H1 (cell line): ENCODE results near the gene PNLDC1. TPM values are rescaled to one million over a fixed set of nuclear protein-coding genes. Genes with fewer than 3 reads are reported as not detected.

Source experiments
- CTCF ChIA-PET: fragments of 300-600 bp; sonication (Branson Sonifier 250); formaldehyde crosslinking; loops from one replicate; lab custom pipeline; 2021; ENCODE audit not compliant: partially characterized antibody; lab: Charles Lee
- POLR2A ChIA-PET: fragments of 300-600 bp; sonication (Branson Sonifier 250); formaldehyde crosslinking; loops from one replicate; lab custom pipeline; 2021; ENCODE audit warnings: inconsistent platforms; ENCODE audit not compliant: partially characterized antibody; lab: Charles Lee
- DNase-seq, 2 experiments: peaks; one replicate each; pipeline versions ENCODE4 v3.0.0 to v3.0.0-alpha.2; 2010 to 2022; ENCODE audit warnings: low spot score in 2 of 2, low read depth in 1 of 2, mixed read lengths in 1 of 2
- FAIRE-seq: peaks from 2 replicates; lab custom pipeline; 2011; peaks lifted over from hg19 to GRCh38; lab: Jason Lieb, UNC
- H2AFZ ChIP-seq: 2 replicates; pipeline ENCODE4 v1.8.1; 2012; ENCODE audit warnings: low read length, inconsistent platforms
- H2AK5ac ChIP-seq: 2 replicates; pipeline ENCODE4 v1.6.1; 2013; ENCODE audit warnings: low read depth, low read length
- H2BK120ac ChIP-seq: replicated peaks from 2 replicates; pipeline ENCODE3; 2013; ENCODE audit warnings: low read depth, low read length, inconsistent platforms
- H2BK12ac ChIP-seq: 2 replicates; pipeline ENCODE4 v1.6.1; 2013; ENCODE audit warnings: low read depth, low read length
- H2BK15ac ChIP-seq: 2 replicates; pipeline ENCODE4 v1.6.1; 2013; ENCODE audit warnings: low read length
- H2BK20ac ChIP-seq: 2 replicates; pipeline ENCODE4 v1.6.1; 2013; ENCODE audit warnings: low read length
- H2BK5ac ChIP-seq: 2 replicates; pipeline ENCODE4 v1.6.1; 2013; ENCODE audit warnings: low read depth, low read length
- H3K14ac ChIP-seq: 2 replicates; pipeline ENCODE4 v1.6.1; 2013; ENCODE audit warnings: inconsistent platforms; ENCODE audit not compliant: insufficient read length
- H3K18ac ChIP-seq: 2 replicates; pipeline ENCODE4 v1.6.1; 2013; ENCODE audit warnings: low read length; ENCODE audit errors: extremely low read depth
- H3K23ac ChIP-seq: 2 replicates; pipeline ENCODE4 v1.6.1; 2013; ENCODE audit warnings: inconsistent platforms; ENCODE audit not compliant: insufficient read length
- H3K23me2 ChIP-seq: 2 replicates; pipeline ENCODE4 v1.6.1; 2013; ENCODE audit warnings: low read depth, low read length
- H3K27ac ChIP-seq: 2 replicates; pipeline ENCODE4 v1.6.1; 2011; ENCODE audit warnings: low read depth, low read length, inconsistent platforms
- H3K27me3 ChIP-seq, 4 experiments: replicated peaks in 1 of 4; 1 replicate in 1 of 4; 2 replicates in 3 of 4; pipeline versions ENCODE4 v1.6.1 to v1.8.1; 2011 to 2013; ENCODE audit warnings: low read length in 3 of 4, mild to moderate bottlenecking in 3 of 4, inconsistent platforms in 2 of 4, mixed read lengths in 2 of 4, moderate library complexity in 1 of 4; ENCODE audit not compliant: control insufficient read depth in 3 of 4, insufficient read depth in 3 of 4; ENCODE audit errors: extremely low read depth in 1 of 4
- H3K36me3 ChIP-seq, 4 experiments: 2 replicates each; pipeline versions ENCODE4 v1.6.1 to v1.8.1; 2011 to 2013; ENCODE audit warnings: mild to moderate bottlenecking in 4 of 4, low read length in 3 of 4, moderate library complexity in 2 of 4, control low read depth in 1 of 4, inconsistent platforms in 1 of 4; ENCODE audit not compliant: insufficient read depth in 4 of 4, control insufficient read depth in 2 of 4
- H3K4ac ChIP-seq: replicated peaks from 2 replicates; pipeline ENCODE3; 2013; ENCODE audit warnings: low read length, low read depth, mixed read lengths, inconsistent platforms; ENCODE audit not compliant: insufficient read length
- H3K4me1 ChIP-seq, 4 experiments: replicated peaks in 1 of 4; 1 replicate in 1 of 4; 2 replicates in 3 of 4; pipeline versions ENCODE4 v1.6.1 to v1.8.1; 2011 to 2013; ENCODE audit warnings: low read length in 3 of 4, inconsistent platforms in 2 of 4, mixed read lengths in 1 of 4; ENCODE audit not compliant: insufficient read depth in 4 of 4, control insufficient read depth in 3 of 4
- H3K4me2 ChIP-seq, 2 experiments: 2 replicates each; pipeline versions ENCODE4 v1.6.1 to v1.8.1; 2011 to 2013; ENCODE audit warnings: low read depth in 2 of 2, low read length in 2 of 2, control low read depth in 1 of 2, inconsistent platforms in 1 of 2, mild to moderate bottlenecking in 1 of 2; ENCODE audit not compliant: insufficient read depth in 1 of 2
- H3K4me3 ChIP-seq, 4 experiments: fragments of 200-600, 300-600 bp in 1 of 4; sonication (generic), shearing (Covaris generic), sonication (Bioruptor Twin) in 1 of 4; 2 replicates each; pipeline versions ENCODE4 v1.5.1 to v1.8.1; 2011 to 2016; ENCODE audit warnings: low read length in 4 of 4, low read depth in 3 of 4, control low read depth in 2 of 4, inconsistent platforms in 2 of 4, mild to moderate bottlenecking in 2 of 4, mixed read lengths in 1 of 4, moderate library complexity in 1 of 4; ENCODE audit not compliant: insufficient read depth in 2 of 4; ENCODE audit errors: extremely low read depth in 1 of 4
- H3K56ac ChIP-seq: replicated peaks from 2 replicates; pipeline ENCODE3; 2013; ENCODE audit warnings: low read depth, mild to moderate bottlenecking, mixed read lengths, low read length, inconsistent platforms; ENCODE audit not compliant: insufficient read length
- H3K79me1 ChIP-seq: 2 replicates; pipeline ENCODE4 v1.6.1; 2013; ENCODE audit warnings: low read depth, low read length, control low read depth
- H3K79me2 ChIP-seq, 2 experiments: 2 replicates each; pipeline versions ENCODE4 v1.6.1 to v1.8.1; 2012 to 2013; ENCODE audit warnings: low read length in 2 of 2, mild to moderate bottlenecking in 2 of 2, inconsistent platforms in 1 of 2; ENCODE audit not compliant: insufficient read depth in 2 of 2, control insufficient read depth in 1 of 2
- H3K9ac ChIP-seq, 4 experiments: replicated peaks in 1 of 4; 1 replicate in 1 of 4; 2 replicates in 3 of 4; pipeline versions ENCODE4 v1.6.1 to v1.8.1; 2011 to 2013; ENCODE audit warnings: low read depth in 3 of 4, low read length in 3 of 4, control low read depth in 2 of 4, mild to moderate bottlenecking in 2 of 4, moderate library complexity in 2 of 4, inconsistent platforms in 1 of 4; ENCODE audit errors: extremely low read depth in 1 of 4
- H3K9me3 ChIP-seq, 2 experiments: 2 replicates each; pipeline versions ENCODE4 v1.6.1 to v1.8.1; 2012 to 2013; ENCODE audit warnings: mild to moderate bottlenecking in 2 of 2, moderate library complexity in 2 of 2, control low read depth in 1 of 2, inconsistent platforms in 1 of 2, low read depth in 1 of 2, low read length in 1 of 2, mixed read lengths in 1 of 2; ENCODE audit not compliant: insufficient read depth in 2 of 2
- H4K20me1 ChIP-seq, 2 experiments: replicated peaks in 1 of 2; 2 replicates each; pipeline versions ENCODE3 to v1.8.1; 2011 to 2013; ENCODE audit warnings: inconsistent platforms in 2 of 2, low read length in 2 of 2, mild to moderate bottlenecking in 1 of 2; ENCODE audit not compliant: insufficient read depth in 2 of 2, control insufficient read depth in 1 of 2
- H4K5ac ChIP-seq: 2 replicates; pipeline ENCODE4 v1.6.1; 2013; ENCODE audit warnings: low read length, low read depth, mixed read lengths, inconsistent platforms; ENCODE audit not compliant: insufficient read length
- H4K8ac ChIP-seq: 2 replicates; pipeline ENCODE4 v1.8.0; 2013; ENCODE audit warnings: mild to moderate bottlenecking, moderate library complexity, low read length, inconsistent platforms; ENCODE audit not compliant: insufficient read depth; ENCODE audit errors: extremely low read depth
- H4K91ac ChIP-seq: replicated peaks from 2 replicates; pipeline ENCODE3; 2013; ENCODE audit warnings: low read length, mixed read lengths, inconsistent platforms; ENCODE audit not compliant: insufficient read length
- BACH1 ChIP-seq: IDR thresholded peaks from 2 replicates; pipeline ENCODE4 v1.6.1; 2012; ENCODE audit warnings: low read length, improper control_type of control experiment
- BRCA1 ChIP-seq: IDR thresholded peaks from 2 replicates; pipeline ENCODE4 v1.6.1; 2012; ENCODE audit warnings: low read depth, low read length, improper control_type of control experiment
- CEBPB ChIP-seq: IDR thresholded peaks from 2 replicates; pipeline ENCODE4 v1.6.1; 2012; ENCODE audit warnings: low read depth, low read length
- GTF2F1 ChIP-seq: IDR thresholded peaks from 2 replicates; pipeline ENCODE4 v1.6.1; 2012; ENCODE audit warnings: low read depth, low read length, improper control_type of control experiment, borderline replicate concordance
- PHF8 ChIP-seq: fragments of 200-600 bp; sonication (generic); conservative IDR thresholded peaks from 2 replicates; pipeline ENCODE4 v1.7.1; 2012; ENCODE audit warnings: low read depth, mild to moderate bottlenecking, inconsistent platforms, low read length, moderate library complexity
- SP2 ChIP-seq: IDR thresholded peaks from 2 replicates; pipeline ENCODE4 v1.6.1; 2012; ENCODE audit warnings: mild to moderate bottlenecking, low read length, inconsistent platforms
- TAF1 ChIP-seq: IDR thresholded peaks from 2 replicates; pipeline ENCODE4 v1.6.1; 2011; ENCODE audit warnings: mild to moderate bottlenecking, low read depth, low read length
- WGBS, 2 experiments: shearing (Covaris generic) in 1 of 2; methylation state at CpG; one replicate each; pipeline versions ENCODE4 v1.1.6 to v1.1.7; 2013 to 2015; ENCODE audit warnings: low lambda C conversion rate in 2 of 2, mixed read lengths in 2 of 2, inconsistent platforms in 1 of 2, low coverage in 1 of 2, missing lambda C conversion rate in 1 of 2; ENCODE audit not compliant: insufficient replicate concordance in 2 of 2, insufficient coverage in 1 of 2, insufficient read length in 1 of 2; ENCODE audit errors: extremely low coverage in 1 of 2, missing lambda C conversion rate in 1 of 2; 5-methylcytosine and 5-hydroxymethylcytosine counted together
- polyA plus RNA-seq, 7 experiments: library from polyadenylated mRNA; depleted of rRNA in 3 of 7; stranded (reverse) in 5 of 7; unstranded in 2 of 7; fragments of >200 nt in 5 of 7; fragments of 200-250 nt in 2 of 7; gene quantifications; 1 replicate in 5 of 7; 2 replicates in 1 of 7; 4 replicates in 1 of 7; pipeline versions ENCODE4 v1.2.1 to v1.2.3, GENCODE V29; 2011 to 2013; ENCODE audit warnings: missing spikeins in 2 of 7, mixed read lengths in 2 of 7
- total RNA-seq: library from RNA; stranded (reverse); fragmentation: NEBNext Ultra II Directional; extraction: Animal tissue kit (Norgen Biotek cat#: 25700); gene quantifications from 2 replicates; pipeline ENCODE4 v1.2.1, GENCODE V29; 2021

PNLDC1 gene
- total and polyA plus RNA-seq, 2 of the 8 experiments (the other 6 are each of a cell fraction or from before 2014, with no cell fraction given): 0.15 to 0.34 TPM

- Histone ChIP-seq H3K9ac (no peak overlapping the region), H2BK12ac (no peak overlapping the region), H3K56ac (no peak overlapping the region), H3K23ac (no peak overlapping the region), H3K4me2 (no peak overlapping the region), H2BK15ac (no peak overlapping the region), H4K5ac (no peak overlapping the region), H2BK20ac (no peak overlapping the region), H3K79me2 (no peaks in the 10 kb centered on the region), H2BK5ac (no peak overlapping the region), H3K23me2 (no peaks in the 10 kb centered on the region), H2BK120ac (no peak overlapping the region), H3K14ac (no peak overlapping the region), H3K79me1 (no peaks in the 10 kb centered on the region), H3K27ac (no peak overlapping the region), H3K27me3 (no peaks in the 10 kb centered on the region; a peak in 1 of 7 replicates), H4K8ac (no peak overlapping the region), H2AFZ (no peak overlapping the region), H3K9me3 (no peaks in the 10 kb centered on the region), H3K4ac (no peak overlapping the region), H4K91ac (no peak overlapping the region), H4K20me1 (no peaks in the 10 kb centered on the region)
- FAIRE-seq: no peak
- WGBS, 2 experiments: 88% methylated on average over 13 of the region's 13 CpGs; no CpG with 5 or more reads in 1 of the 2 experiments
- ChIA-PET POLR2A (interaction anchor here (1.8 kb wide), 1 partner anchor 10 kb away, joined by 4 read pairs; no protein-coding TSS in a partner anchor), CTCF (no interaction called here)
- TF ChIP-seq TAF1 (no peak), GTF2F1 (no peak), SP2 (no peak), BRCA1 (no peak), PHF8 (no peak), CEBPB (no peak), BACH1 (no peak)
- TF ChIP-seq, all 59 proteins: peak for 0
- no peak for DNase-seq
- no peak overlapping the region for H2AK5ac ChIP-seq
- no peaks in the 10 kb centered on the region for H3K36me3 ChIP-seq
- no peak overlapping the region for H3K18ac ChIP-seq
- H3K4me3 ChIP-seq: no peak overlapping the region
- peaks cover 0 to 9% (median 2%) of the 10 kb centered on the region in 4 experiments; a peak in 5 of 7 replicates for H3K4me1 ChIP-seq
These were observed 25.9 kb downstream of the PNLDC1 start for GRCh38 chr6:159826004-159826403.
